Stimulated activated CD8-positive, alpha-beta memory T cell treated with anti-CD3 and anti-CD28 coated beads, Interleukin-15, amount 100 ng/mL, for 24 hours (primary cell): ENCODE measurements around the gene POGK.

ENCODE experiments used
- DNase-seq: peaks from one replicate; pipeline ENCODE4 v3.0.0-alpha.2; 2020; ENCODE audit warnings: low read depth

POGK gene

GRCh38 chr1:166903232-166903631 lies 64.0 kb downstream of the POGK start:
- DNase-seq = no peak

GRCh38 chr1:166905136-166905535 lies 65.9 kb downstream of the POGK start:
- no peak for DNase-seq

- DNase-seq = no peak
Observed at GRCh38 chr1:166905900-166906299, 66.6 kb downstream of the POGK start.
